Osteoblast (primary cell): ENCODE measurements around the gene DLG2. TPM values are rescaled to one million over a fixed set of nuclear protein-coding genes. Genes with fewer than 3 reads are reported as not detected.

Experiments
- DNase-seq: peaks from one replicate; pipeline ENCODE4 v3.0.0; 2011; ENCODE audit warnings: low spot score, mixed read lengths; ENCODE audit not compliant: insufficient read length; ENCODE audit errors: missing footprints
- H2AFZ ChIP-seq: 2 replicates; pipeline ENCODE4 v1.6.0; 2011; ENCODE audit warnings: mild to moderate bottlenecking, low read length
- H3K27ac ChIP-seq: 2 replicates; pipeline ENCODE4 v1.5.1; 2011; ENCODE audit warnings: mild to moderate bottlenecking, low read depth, low read length, moderate library complexity
- H3K27me3 ChIP-seq: 2 replicates; pipeline ENCODE4 v1.6.0; 2012; ENCODE audit warnings: mild to moderate bottlenecking, control low read depth, inconsistent platforms, low read length, moderate library complexity; ENCODE audit not compliant: insufficient read depth
- H3K36me3 ChIP-seq: 2 replicates; pipeline ENCODE4 v1.5.1; 2011; ENCODE audit warnings: mild to moderate bottlenecking, low read length, control low read depth, moderate library complexity; ENCODE audit not compliant: insufficient read depth
- H3K4me1 ChIP-seq: 2 replicates; pipeline ENCODE4 v1.5.1; 2011; ENCODE audit warnings: mild to moderate bottlenecking, low read length, control low read depth, moderate library complexity; ENCODE audit not compliant: insufficient read depth
- H3K4me2 ChIP-seq: 2 replicates; pipeline ENCODE4 v1.6.0; 2011; ENCODE audit warnings: mild to moderate bottlenecking, low read length; ENCODE audit not compliant: insufficient read depth
- H3K4me3 ChIP-seq: fragments of 200-600 bp; sonication (generic); 3 replicates; pipeline ENCODE4 v1.5.1; 2012; ENCODE audit warnings: mild to moderate bottlenecking, low read length, inconsistent platforms; ENCODE audit not compliant: insufficient read depth
- H3K79me2 ChIP-seq: 2 replicates; pipeline ENCODE4 v1.6.0; 2012; ENCODE audit warnings: mild to moderate bottlenecking, low read length, control low read depth, inconsistent platforms; ENCODE audit not compliant: insufficient read depth
- H3K9me3 ChIP-seq: 2 replicates; pipeline ENCODE4 v1.5.1; 2011; ENCODE audit warnings: low read depth, low read length, control low read depth
- H4K20me1 ChIP-seq: 2 replicates; pipeline ENCODE4 v1.6.0; 2012; ENCODE audit warnings: mild to moderate bottlenecking, low read length, control low read depth; ENCODE audit not compliant: insufficient read depth
- CTCF ChIP-seq: IDR thresholded peaks from 2 replicates; pipeline ENCODE4 v1.5.1; 2011; ENCODE audit warnings: mild to moderate bottlenecking, low read depth, low read length, moderate library complexity; ENCODE audit errors: extremely low read depth
- total RNA-seq: library from RNA; depleted of rRNA; stranded (reverse); fragments of >200 nt; gene quantifications from 2 replicates; pipeline ENCODE4 v1.2.3, GENCODE V29; 2012

DLG2 gene
- total RNA-seq, 1 donor: 3.3 TPM

GRCh38 chr11:84157639-84158038 lies 1469.5 kb downstream of the DLG2 start:
- H3K4me1 ChIP-seq: no peaks in the 10 kb centered on the region
- H3K79me2 ChIP-seq: no peaks in the 10 kb centered on the region
- H3K27ac ChIP-seq: no peak overlapping the region
- H2AFZ ChIP-seq: no peak overlapping the region
- no peak for TF ChIP-seq CTCF
- no peak overlapping the region for H3K4me3 ChIP-seq
- H3K4me2 ChIP-seq: no peak overlapping the region
- no peaks in the 10 kb centered on the region for H4K20me1 ChIP-seq
- H3K9me3 ChIP-seq: no peaks in the 10 kb centered on the region
- no peaks in the 10 kb centered on the region for H3K36me3 ChIP-seq
- no peak for DNase-seq
- no peaks in the 10 kb centered on the region for H3K27me3 ChIP-seq

- TF ChIP-seq CTCF: no peak
Measured at GRCh38 chr11:84146826-84147225, 1480.3 kb downstream of the DLG2 start.

GRCh38 chr11:84145616-84146185 lies 1481.4 kb downstream of the DLG2 start:
- H3K79me2 ChIP-seq: no peaks in the 10 kb centered on the region
- no peaks in the 10 kb centered on the region for H3K4me1 ChIP-seq
- H4K20me1 ChIP-seq: no peaks in the 10 kb centered on the region
- DNase-seq: no peak
- no peak overlapping the region for H3K27ac ChIP-seq
- H2AFZ ChIP-seq: no peak overlapping the region
- no peak overlapping the region for H3K4me3 ChIP-seq
- TF ChIP-seq CTCF: no peak
- H3K27me3 ChIP-seq: no peaks in the 10 kb centered on the region
- H3K4me2 ChIP-seq: no peak overlapping the region
- no peaks in the 10 kb centered on the region for H3K36me3 ChIP-seq
- H3K9me3 ChIP-seq: no peaks in the 10 kb centered on the region

More at GRCh38 chr11:84146826-84147225, 1480.3 kb downstream of the DLG2 start:
- H3K79me2 ChIP-seq: no peaks in the 10 kb centered on the region
- no peak overlapping the region for H3K4me2 ChIP-seq
- no peaks in the 10 kb centered on the region for H3K9me3 ChIP-seq
- H3K4me1 ChIP-seq: no peaks in the 10 kb centered on the region
- H3K27me3 ChIP-seq: no peaks in the 10 kb centered on the region
- H2AFZ ChIP-seq: no peak overlapping the region
- H3K4me3 ChIP-seq: no peak overlapping the region
- no peak overlapping the region for H3K27ac ChIP-seq
- H4K20me1 ChIP-seq: no peaks in the 10 kb centered on the region
- no peaks in the 10 kb centered on the region for H3K36me3 ChIP-seq
- no peak for DNase-seq

GRCh38 chr11:84144531-84144930 lies 1482.6 kb downstream of the DLG2 start:
- Histone ChIP-seq H3K9me3 (no peaks in the 10 kb centered on the region), H3K27me3 (no peaks in the 10 kb centered on the region), H3K4me3 (no peak overlapping the region), H3K79me2 (no peaks in the 10 kb centered on the region), H4K20me1 (no peaks in the 10 kb centered on the region), H3K4me2 (no peak overlapping the region), H3K4me1 (no peaks in the 10 kb centered on the region), H3K36me3 (no peaks in the 10 kb centered on the region), H2AFZ (no peak overlapping the region), H3K27ac (no peak overlapping the region)
- DNase-seq: no peak
- no peak for TF ChIP-seq CTCF
